Inflammatory macrophage treated with lipopolysaccharide for 4 hours (primary cell): ENCODE results near the gene CPLANE1.
A peak's percentile ranks its signal among the peaks of the same experiment; 100 is the strongest.
"Not testable (repeated sequence)": the region's sequence is repeated elsewhere in the genome, so short reads cannot be mapped to it uniquely, and the experiment has no call there.

Experiments
- DNase-seq: peaks from one replicate; pipeline ENCODE4 v3.0.0-alpha.2; 2020

CPLANE1 gene

DNA sequence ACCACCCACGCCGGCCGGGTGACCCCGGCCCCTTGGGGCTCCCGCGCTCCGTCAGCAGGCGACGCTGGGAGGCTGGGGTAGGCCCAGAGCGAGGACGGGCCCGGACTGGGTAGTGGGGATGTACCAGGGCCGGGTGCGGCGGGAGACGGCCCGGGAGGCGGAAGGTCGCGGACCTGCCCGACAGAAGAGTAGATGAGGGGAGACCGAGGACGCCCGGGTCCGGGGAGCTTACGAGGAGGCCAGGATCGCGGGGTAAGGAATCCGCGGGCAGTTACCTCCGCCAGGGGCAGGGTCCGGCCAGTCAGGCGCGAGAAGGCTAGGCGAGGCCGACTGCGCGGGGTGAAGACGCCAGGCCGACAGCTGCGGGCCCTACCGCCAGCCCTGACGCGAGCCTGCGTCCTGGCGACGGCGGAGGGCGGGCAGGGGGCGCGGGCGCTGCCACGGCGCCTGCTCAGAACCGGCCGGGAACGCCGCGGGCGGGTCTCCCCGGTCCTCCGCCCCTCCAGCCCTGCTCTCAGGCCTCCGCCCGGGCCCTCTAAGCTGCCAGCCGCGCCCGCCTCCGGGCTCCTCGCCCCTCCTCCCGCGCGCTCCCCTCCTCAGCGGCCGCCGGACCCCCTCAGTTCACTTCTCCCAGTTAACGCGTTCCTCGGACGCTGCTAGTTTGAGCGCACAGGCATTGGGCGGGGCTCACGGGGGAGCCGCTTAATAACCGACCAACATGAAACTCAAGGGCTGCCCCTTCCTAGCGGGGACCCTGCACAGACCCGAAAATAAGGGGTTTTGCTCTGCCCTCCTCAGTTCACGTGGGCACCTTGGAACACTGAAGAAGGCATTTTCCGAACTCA lies at the start of gene CPLANE1:
Gene CPLANE1, minus strand, starts transcription at position 407 of the 845 bp plus-strand sequence. CDS start 1,678 bp downstream, outside the sequence.
- peak; percentile 53 for DNase-seq

DNA sequence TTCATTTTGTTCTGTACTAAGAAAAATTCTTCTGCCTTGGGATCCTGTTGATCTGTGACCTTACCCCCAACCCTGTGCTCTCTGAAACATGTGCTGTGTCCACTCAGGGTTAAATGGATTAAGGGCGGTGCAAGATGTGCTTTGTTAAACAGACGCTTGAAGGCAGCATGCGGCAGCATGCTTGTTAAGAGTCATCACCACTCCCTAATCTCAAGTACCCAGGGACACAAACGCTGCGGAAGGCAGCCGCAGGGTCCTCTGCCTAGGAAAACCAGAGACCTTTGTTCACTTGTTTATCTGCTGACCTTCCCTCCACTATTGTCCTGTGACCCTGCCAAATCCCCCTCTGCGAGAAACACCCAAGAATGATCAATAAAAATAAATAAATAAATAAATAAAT lies 47.1 kb upstream of the CPLANE1 start:
- not testable (repeated sequence) for DNase-seq

DNA sequence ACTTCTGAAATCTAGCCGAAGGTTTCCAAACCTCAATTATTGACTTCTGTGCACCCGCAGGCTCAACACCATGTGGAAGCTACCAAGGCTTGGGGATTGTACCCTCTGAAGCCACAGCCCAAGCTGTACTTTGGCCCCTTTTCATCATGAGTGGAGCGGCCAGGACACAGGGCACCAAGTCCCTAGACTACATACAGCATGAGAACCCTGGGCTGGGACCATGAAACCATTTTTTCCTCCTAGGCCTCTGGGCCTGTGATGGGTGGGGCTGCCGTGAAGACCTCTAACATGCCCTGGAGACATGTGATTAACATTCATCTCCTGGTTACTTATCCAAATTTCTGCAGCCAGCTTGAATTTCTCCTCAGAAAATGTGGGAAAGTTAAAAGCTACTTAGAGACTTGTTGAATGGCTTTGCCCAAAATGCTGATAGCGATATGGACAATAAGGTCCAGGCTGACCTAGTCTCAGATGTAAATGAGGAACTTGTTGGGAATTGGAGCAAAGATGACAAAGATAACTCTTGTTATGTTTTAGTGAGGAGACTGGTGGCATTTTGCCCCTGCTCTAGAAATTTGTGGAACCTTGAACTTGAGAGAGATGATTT lies 34.1 kb upstream of the CPLANE1 start:
- no peak for DNase-seq

DNA sequence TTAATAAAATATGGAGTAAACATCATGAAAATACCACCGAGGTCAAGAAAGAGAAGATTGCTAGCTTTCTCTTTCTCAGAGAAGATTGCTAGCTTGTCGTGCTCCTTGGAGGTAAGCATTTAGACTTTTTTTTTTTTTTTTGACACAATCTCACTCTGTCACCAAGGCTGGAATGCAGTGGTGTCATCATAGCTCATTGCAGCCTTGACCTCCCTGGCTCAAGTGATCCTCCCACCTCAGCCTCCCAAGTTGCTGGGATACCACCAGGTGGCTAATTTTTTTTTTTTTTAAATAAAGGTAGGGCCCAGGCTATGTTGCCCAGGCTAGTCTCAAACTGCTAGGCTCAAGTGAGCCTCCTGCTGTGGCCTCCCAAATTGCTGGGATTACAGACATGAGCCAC lies 26.3 kb upstream of the CPLANE1 start:
- DNase-seq: no peak

DNA sequence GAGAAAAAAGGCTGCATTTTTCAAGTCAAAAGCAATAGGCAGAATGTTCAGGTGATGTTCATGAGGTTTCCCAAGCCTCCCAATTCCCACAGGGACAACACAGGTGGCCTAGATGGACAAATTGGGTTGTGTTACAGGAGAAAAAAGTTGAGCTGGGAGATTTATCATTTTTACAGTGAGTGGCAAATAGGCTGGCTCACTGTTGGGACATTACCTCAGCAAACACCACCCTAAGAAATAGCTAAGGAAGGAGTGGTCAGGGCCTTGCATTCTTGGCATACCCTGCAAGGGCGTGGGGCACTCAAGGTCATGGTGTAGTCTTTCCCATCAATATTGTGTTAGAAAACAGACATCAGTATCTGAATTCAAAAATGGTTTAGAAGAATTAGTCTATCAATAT lies 23.3 kb upstream of the CPLANE1 start:
- DNase-seq: no peak

DNA sequence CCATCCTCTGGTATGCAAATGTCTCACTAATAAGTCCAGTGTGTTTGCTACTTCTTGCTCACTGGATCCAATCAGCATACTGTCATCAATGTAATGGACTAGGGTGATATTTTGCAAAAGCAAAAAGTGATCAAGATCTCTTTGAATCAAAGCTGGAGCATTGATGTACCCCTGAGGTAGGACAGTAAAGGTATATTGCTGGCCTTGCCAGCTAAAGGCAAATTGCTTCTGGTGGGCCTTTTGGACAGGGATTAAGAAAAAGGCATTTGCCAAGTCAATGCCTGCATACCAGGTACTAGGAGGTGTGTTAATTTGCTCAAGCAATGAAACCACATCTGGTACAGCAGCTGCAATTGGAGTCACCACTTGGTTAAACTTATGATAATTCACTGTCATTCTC lies 18.9 kb upstream of the CPLANE1 start:
- not testable (repeated sequence) for DNase-seq

DNA sequence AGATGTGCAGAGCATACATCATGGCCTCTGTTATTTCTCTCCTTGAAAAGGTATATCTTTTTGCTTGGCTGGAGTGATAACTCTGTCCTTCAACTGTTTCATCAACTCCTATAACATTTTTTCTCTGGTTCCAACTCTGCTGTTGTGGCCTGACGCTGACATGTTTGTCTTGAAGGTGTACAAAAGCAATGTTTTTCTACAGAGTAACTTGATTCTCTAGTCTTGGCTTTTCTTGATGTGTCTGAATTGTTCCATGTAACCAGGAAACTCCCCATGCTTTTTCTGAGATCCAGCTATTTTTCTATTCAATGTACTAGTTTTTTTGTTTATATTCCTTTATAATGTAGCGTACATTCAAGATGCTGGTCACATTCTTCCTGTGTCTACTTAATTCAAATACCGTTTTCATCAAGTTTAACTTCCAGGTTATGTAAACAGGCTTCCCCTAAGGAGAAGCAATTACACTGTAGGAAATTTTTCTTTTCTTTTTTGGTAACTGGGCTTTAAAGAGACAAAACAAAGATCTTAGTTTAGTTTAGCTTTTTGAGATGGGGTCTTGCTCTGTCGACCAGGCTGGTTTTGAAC lies 6.7 kb upstream of the CPLANE1 start:
- DNase-seq: no peak

DNA sequence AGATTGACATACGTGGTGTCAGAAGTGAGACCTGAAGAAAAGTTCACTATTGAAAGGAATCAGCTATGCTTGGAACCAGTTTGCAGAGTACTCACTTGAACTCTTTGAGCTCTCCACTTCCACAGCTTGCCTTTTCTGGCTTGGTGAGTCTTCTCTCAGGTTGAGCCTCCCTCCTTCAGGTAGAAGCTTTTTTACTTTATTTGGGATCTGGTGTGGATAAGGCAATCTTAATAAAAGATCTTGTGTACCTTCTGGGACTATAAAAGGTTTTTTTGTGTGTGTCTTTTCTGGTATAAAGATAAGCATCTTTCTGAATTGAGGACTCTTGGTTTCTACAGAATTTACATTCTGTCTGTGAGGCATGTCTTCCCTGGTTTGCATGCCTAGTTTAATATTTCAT lies 5.4 kb upstream of the CPLANE1 start:
- no peak for DNase-seq

DNA sequence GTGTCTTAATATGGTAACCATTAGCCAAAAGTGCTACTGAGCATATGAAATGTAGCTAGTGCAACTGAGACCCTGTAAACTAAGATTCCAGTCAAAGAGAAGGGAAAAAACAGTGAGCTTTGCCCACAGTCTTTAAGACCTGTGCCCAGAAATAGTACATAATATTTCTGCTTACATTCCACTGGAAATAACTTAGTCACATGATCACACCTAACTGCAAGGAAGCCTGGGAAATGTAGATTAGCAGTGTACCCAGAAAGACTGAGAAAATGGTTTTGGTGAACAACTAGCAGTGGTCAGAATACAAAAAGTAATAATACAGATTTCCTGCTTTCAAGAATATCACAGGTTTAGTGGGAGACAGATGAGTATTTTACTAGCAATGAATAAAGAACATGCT lies 2.5 kb upstream of the CPLANE1 start:
- no peak for DNase-seq

DNA sequence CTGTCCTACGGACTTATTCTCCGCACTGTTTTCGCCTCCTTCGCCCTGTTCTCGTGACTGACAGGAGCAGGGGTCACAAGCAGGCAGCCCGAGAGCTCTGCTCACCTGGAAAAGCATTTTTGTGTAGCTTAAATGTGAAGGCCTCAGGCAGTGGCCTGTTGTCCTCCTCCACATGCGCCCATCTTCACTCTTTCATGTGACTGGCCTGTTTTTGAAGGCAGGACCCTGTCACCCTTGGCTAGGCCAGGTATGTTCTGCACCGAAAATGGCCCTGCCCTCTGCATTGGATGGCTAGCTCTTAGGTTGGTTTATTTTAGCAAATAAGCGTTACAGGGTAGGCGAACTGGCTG lies 614 bp upstream of the CPLANE1 start:
- no peak for DNase-seq

DNA sequence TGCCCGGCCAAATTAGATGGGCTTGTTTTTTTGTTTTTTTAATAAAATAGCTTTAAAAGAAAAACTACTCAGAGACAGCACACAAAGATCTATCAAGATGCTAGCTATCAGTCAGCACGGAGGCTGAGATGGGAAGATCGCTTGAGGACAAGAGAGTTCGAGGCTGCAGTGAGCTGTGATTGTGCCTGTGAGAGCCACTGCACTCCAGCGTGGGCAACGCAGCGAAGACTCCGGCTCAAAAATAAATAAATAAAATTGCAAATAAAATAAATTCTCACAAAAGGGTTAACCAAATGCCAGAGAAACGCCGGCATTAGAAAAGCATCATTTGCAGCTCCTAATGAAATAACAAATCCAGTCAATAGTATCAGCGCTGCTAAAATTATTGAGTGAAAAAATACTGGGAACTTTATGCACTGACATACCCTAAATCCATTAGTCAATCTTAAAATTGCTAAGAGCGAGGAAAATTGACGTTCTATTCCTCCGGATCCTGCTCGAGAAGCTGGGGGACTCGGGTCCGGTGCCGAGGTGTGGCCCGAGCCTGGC lies 681 bp downstream of the CPLANE1 start:
- DNase-seq: no peak

DNA sequence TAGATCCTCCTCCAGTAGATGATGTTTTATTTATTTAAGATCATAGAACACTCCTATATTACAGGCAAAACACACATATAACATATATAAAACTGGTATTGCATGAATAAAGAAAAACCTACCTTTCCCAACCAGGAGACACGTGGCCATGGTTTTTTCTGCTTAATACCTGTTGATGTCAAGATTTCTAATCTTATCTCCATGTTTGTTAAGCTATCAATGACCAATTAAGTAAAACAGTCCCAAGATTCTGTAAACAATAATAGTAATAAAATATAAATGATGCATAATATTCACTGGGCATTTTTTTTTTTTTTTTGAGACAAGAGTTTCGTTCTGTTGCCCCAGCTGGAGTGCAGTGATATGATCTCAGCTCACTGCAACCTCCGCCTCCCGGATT lies 1.7 kb downstream of the CPLANE1 start:
- DNase-seq: no peak

DNA sequence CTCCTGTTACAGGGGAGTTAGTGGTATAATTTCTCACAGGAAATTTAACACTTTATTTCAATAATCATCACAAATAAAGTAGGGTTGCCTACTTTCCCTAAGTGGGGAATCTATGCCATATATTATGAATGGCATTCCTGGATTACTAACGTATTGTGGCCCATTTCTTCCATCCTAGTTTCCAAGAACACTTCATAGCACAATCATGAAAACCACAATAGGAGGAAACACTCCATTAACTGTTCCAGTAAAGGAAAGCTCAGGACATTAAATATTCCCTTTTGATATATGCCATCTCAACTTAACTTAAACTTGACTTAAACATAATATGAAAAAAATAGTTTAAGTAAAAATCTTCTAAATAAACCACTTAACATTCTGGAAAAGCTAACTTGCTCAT lies 2.1 kb downstream of the CPLANE1 start:
- DNase-seq: no peak

DNA sequence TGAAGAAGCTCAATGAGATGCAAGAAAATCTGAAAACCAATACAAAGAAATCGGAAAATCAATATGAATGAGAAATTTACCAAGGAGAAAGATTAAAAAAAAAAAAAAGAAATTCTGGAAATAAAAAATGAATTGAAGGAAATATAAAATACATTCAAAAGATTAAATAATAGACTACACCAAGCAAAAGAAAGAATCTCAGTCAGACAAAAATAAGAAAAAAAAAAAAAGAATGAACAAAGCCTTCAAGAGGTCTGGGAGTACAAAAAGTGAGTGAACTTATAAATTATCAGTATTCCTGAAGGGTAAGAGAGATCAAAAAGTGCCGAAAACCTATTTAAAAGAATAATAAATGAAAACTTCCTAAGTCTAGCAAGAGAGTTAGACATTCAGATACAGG lies 14.9 kb downstream of the CPLANE1 start:
- no peak for DNase-seq

DNA sequence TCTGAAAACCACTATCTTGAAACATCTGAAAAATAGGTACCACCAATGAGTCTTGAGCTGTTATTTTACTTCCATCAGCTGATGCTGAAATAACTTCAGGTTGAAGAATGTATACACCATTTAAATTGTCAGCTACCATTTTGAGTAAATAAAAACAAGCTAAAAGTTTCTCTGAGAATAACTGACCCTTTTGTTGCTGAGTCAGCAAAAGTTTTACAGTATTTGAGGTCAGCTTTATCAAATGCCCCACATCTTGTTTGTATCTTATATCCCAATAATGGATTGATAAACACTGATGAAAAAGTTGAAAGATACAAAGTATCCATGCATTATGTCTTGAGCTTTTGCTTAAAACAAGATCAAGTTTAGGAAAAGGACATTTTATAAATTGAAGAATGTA lies 22.8 kb downstream of the CPLANE1 start:
- DNase-seq: no peak

DNA sequence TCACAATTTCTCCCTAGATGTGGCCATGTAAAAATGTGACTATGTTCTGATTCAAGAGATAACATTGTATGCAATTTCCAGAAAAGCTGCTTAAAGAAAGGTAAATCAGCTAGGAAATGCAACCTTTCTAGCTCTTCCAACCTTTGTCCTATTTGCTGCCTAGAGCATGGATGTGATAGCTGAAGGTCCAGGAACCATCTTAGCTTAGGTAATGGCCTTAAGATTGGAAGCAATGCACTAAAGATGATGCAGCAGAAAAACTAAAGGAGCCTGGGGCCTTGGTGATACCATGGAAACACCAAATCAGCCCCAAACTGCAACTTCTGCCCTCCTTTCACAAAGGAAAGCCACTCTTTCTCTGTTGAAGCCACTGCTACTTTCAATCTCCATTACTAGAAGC lies 27.0 kb downstream of the CPLANE1 start:
- DNase-seq: no peak

DNA sequence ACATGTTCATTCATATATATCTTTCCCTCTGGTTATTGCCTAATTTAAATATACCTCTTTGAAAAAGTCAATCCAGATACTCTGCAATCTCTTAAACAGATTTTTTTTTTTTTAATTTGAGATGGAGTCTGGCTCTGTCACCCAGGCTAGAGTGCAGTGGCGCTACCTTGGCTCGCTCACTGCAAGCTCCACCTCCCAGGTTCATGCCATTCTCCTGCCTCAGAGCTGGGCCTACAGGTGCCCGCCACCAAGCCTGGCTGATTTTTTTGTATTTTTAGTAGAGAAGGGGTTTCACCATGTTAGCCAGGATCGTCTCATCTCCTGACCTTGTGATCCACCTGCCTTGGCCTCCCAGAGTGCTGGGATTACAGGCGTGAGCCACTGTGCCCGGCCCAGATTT lies 28.8 kb downstream of the CPLANE1 start:
- DNase-seq: not testable (repeated sequence)

DNA sequence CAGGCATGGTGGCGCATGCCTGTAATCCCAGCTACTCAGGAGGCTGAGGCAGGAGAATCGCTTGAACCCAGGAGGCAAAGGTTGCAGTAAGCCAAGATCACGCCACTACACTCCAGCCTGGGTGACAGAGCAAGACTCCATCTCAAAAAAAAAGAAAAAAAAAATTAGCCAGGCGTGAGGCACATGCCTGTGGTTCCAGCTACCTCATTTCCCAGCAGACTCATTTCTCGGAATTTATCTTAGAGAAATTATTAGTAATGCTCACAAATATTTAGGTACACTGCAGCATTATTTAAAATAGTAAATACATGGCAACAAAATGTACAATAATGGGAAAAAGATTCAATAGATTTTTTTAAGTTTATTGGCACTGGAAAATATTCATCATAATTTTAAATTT lies 29.8 kb downstream of the CPLANE1 start:
- DNase-seq: not testable (repeated sequence)

DNA sequence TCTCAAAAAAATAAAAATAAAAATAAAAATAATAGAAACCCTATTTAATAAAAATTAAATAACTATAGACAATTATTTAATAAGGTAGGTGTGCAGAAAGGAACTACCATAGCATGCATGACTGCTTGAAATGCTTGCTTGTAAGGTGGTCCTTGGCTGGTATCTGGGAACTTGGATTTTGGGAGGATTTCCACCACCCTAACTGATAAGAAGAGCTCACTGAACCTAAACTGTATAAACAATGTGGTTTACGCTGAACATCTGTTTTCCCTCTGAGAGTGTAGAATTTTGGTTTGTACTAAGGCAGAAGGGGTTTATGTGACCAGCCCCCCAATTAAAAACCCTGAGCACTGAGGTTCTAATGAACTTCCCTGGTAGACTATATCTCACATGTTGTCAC lies 31.2 kb downstream of the CPLANE1 start:
- no peak for DNase-seq

DNA sequence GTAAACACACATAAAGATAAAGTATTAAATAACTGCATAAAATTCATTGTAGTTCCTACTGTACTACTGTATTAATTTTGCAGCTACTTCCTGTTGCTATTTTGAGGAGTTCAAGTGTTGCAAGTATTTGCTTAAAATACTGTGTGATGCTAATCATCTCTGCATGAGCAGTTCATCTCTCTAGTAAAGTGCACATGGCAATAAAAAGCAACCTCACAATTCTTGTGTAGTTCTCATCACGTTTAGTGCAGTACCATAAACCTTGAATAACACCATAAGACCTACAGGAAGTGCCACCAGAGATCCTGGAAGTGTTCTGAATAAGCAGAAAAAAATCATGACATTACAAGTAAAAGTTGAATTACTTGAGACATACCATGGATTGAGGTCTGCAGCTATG lies 34.6 kb downstream of the CPLANE1 start:
- DNase-seq: peak; percentile 6

DNA sequence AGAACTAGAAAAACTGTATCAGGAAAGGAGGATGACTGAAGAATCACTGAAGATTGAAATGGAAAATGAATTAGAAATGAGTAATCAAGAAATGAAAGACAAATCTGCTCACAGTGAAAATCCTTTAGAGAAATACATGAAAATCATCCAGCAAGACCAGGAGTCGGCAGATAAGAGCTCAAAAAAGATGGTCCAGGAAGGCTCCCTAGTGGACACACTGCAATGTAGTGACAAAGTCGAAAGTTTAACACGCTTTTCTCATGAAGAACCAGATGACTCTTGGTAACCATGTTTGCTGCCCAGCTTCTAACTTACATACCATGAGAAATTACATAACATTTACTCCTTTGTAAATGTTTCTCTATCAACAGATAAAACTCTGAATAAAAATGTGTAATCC lies 37.1 kb downstream of the CPLANE1 start:
- DNase-seq: no peak

DNA sequence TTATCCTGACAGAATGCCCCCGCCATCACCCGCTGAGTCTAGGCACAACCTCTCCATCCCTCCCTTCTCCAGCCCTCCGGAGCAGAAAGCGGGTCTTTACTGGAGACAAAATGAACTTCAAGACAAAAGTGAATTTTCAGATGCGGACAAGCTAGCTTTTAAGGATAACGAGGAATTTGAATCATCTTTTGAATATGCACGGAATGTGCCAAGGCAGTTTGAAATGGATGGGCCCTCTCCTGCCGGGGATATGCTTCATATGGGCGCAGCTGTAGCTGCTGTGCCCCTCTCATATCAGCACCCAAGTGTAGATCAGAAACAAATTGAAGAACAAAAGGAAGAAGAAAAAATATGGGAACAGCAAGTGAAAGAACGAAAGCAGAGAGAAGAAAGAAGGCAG lies 37.5 kb downstream of the CPLANE1 start:
- DNase-seq: no peak

DNA sequence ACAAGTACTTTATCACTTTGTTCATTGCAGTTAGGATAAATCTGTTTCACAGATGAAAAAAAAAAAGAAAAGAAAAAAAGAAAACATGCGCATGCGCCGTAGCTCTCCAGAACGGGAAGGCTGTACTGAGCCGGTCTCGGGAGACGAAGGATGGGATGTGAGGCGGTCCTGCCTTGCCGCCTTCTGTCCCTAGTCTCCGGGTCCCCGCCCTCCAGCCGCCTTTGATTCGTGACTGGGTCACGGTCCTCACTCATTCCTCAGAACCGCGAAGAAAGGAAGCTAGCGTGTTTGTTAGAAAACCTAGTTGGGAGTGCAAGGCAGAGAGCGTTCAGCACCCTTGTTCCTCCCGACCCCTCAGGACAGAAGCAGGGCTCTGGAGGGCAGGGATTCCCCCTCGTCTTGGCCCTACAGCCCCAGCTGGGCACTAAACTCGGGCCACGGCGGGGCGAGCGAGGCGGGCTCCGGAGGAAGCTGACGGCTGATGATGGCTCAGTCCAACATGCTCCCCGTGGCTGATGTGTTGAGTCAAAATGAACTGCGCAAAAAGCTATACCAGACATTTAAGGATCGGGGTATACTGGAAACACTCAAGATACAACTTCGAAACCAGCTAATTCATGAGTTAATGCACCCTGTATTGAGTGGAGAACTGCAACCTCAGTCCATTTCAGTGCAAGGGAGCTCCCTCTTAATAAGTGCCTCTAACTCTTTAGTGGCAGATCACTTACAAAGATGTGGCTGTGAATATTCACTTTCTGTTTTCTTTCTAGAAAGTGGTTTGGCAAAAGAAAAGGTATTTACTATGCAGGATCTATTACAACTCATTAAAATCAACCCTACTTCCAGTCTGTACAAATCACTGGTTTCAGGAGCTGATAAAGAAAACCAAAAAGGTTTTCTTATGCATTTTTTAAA lies 40.0 kb downstream of the CPLANE1 start:
- DNase-seq: no peak
